ENCODE results near the gene RPS15.
A peak's percentile ranks its signal among the peaks of the same experiment; 100 is the strongest.

RPS15 gene

GRCh38 chr19:1433119-1434039 lies 4.8 kb upstream of the RPS15 start:
- no peak overlapping the region for H3K27ac ChIP-seq
- TF ChIP-seq, protein P1, sequence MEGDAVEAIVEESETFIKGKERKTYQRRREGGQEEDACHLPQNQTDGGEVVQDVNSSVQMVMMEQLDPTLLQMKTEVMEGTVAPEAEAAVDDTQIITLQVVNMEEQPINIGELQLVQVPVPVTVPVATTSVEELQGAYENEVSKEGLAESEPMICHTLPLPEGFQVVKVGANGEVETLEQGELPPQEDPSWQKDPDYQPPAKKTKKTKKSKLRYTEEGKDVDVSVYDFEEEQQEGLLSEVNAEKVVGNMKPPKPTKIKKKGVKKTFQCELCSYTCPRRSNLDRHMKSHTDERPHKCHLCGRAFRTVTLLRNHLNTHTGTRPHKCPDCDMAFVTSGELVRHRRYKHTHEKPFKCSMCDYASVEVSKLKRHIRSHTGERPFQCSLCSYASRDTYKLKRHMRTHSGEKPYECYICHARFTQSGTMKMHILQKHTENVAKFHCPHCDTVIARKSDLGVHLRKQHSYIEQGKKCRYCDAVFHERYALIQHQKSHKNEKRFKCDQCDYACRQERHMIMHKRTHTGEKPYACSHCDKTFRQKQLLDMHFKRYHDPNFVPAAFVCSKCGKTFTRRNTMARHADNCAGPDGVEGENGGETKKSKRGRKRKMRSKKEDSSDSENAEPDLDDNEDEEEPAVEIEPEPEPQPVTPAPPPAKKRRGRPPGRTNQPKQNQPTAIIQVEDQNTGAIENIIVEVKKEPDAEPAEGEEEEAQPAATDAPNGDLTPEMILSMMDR (IDR thresholded peaks at IDR 0.05): no peak

- TF ChIP-seq, protein P1 (IDR thresholded peaks at IDR 0.05): no peak
- no peak for TF ChIP-seq ZFX (IDR thresholded peaks at IDR 0.05; ENCODE audit: borderline replicate concordance)
- H3K27ac ChIP-seq: no peak overlapping the region
These were observed 4.2 kb upstream of the RPS15 start for GRCh38 chr19:1434040-1434366.

GRCh38 chr19:1434577-1435060 lies 3.6 kb upstream of the RPS15 start:
- no peak overlapping the region for H3K27ac ChIP-seq
- TF ChIP-seq ZFX (IDR thresholded peaks at IDR 0.05; ENCODE audit: borderline replicate concordance): no peak
- TF ChIP-seq, protein P1 (IDR thresholded peaks at IDR 0.05): no peak

- H3K27ac ChIP-seq: 0 out of 2 replicates have a peak overlapping the region, but pooled peaks have one; percentile 10
- no peak for TF ChIP-seq ZFX (IDR thresholded peaks at IDR 0.05; ENCODE audit: borderline replicate concordance)
- TF ChIP-seq, protein P1 (IDR thresholded peaks at IDR 0.05): no peak
These were observed 2.7 kb upstream of the RPS15 start for GRCh38 chr19:1435378-1435989.

- peak overlapping the region; percentile 88 for H3K27ac ChIP-seq
- TF ChIP-seq, protein P1 (IDR thresholded peaks at IDR 0.05): no peak
- TF ChIP-seq ZFX (IDR thresholded peaks at IDR 0.05; ENCODE audit: borderline replicate concordance): no peak
These were observed 587 bp upstream of the RPS15 start for GRCh38 chr19:1437609-1438008.

DNA sequence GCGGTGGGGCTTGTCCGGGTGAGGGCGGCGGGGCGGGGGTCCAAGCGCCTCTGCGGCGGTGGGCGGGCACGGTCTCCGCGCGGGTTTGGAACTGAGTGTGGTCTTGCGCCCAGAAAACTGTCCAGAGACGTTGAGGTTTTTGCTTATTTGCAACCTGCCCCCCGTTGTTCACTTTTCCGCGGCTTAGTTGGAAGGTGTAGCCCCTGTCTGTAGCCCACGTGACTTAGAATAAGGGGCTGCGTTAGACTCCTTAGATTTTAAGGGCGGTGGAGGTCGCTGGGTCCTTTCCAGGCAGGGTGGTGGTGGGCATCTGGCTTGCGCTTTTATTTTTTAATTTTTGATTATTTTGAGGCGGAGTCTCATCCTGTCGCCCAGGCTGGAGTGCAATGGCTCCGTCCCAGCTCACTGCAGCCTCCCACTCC lies 748 bp downstream of the RPS15 start:
- peak overlapping the region; percentile 88 for H3K27ac ChIP-seq
- TF ChIP-seq ZFX (IDR thresholded peaks at IDR 0.05; ENCODE audit: borderline replicate concordance): no peak
- TF ChIP-seq, protein P1 (IDR thresholded peaks at IDR 0.05): no peak

- H3K27ac ChIP-seq: peak overlapping the region; percentile 88
These were observed 1.6 kb downstream of the RPS15 start for GRCh38 chr19:1439525-1440417.

All from 22Rv1 (cell line).